ENCODE measurements around the gene PTPRD. TPM values are rescaled to one million over a fixed set of nuclear protein-coding genes. Genes with fewer than 3 reads are reported as not detected.
"Not testable (repeated sequence)": the region's sequence is repeated elsewhere in the genome, so short reads cannot be mapped to it uniquely, and the experiment has no call there.

Gene PTPRD
- total RNA-seq, 1 experiment from 2014 or later: 1.8 TPM

DNA sequence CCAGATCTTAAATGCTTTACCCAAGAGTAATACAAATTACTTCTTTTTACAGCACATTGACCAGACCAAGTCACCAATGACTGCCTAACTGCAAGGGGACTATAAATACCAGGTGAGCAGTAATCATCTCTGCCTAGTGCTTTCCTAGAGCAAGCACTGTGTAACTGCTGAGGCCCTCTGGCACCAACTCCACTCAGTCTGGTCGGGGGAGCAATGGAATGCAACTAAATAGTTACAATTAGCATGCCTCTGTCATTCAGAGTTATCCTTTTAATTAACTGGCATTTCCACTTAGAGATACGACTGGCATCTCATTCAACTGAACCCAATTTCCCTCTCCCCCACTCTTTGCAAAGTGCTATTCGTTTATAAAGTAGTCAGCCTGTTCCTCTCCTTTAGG, 1504.2 kb downstream of the PTPRD start:
- no peaks in the 10 kb centered on the region for H3K27me3 Mint-ChIP-seq (ENCODE audit: unreplicated experiment)
- CTCF ChIA-PET: no interaction called here
- TF ChIP-seq, protein P1, sequence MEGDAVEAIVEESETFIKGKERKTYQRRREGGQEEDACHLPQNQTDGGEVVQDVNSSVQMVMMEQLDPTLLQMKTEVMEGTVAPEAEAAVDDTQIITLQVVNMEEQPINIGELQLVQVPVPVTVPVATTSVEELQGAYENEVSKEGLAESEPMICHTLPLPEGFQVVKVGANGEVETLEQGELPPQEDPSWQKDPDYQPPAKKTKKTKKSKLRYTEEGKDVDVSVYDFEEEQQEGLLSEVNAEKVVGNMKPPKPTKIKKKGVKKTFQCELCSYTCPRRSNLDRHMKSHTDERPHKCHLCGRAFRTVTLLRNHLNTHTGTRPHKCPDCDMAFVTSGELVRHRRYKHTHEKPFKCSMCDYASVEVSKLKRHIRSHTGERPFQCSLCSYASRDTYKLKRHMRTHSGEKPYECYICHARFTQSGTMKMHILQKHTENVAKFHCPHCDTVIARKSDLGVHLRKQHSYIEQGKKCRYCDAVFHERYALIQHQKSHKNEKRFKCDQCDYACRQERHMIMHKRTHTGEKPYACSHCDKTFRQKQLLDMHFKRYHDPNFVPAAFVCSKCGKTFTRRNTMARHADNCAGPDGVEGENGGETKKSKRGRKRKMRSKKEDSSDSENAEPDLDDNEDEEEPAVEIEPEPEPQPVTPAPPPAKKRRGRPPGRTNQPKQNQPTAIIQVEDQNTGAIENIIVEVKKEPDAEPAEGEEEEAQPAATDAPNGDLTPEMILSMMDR (IDR thresholded peaks at IDR 0.05; ENCODE audit: unreplicated experiment): no peak
- DNase-seq: no peak
- no peak overlapping the region for H3K27ac Mint-ChIP-seq (ENCODE audit: unreplicated experiment)
- intact Hi-C loops (cut with micrococcal nuclease; ENCODE audit: unreplicated experiment): loop anchor here (10.0 kb wide), 1 partner anchor 56 kb away; no protein-coding TSS in a partner anchor
- no peak overlapping the region for H3K4me3 Mint-ChIP-seq (ENCODE audit: low read depth, unreplicated experiment)
- H3K9me3 Mint-ChIP-seq (ENCODE audit: low read depth, unreplicated experiment): peaks cover 5% of the 10 kb centered on the region
- BruUV-seq (replicated peaks): no TSS peak
- no peaks in the 10 kb centered on the region for H3K36me3 Mint-ChIP-seq (ENCODE audit: insufficient read depth, unreplicated experiment)
- H3K4me1 Mint-ChIP-seq (ENCODE audit: low read depth, unreplicated experiment): no peaks in the 10 kb centered on the region

DNA sequence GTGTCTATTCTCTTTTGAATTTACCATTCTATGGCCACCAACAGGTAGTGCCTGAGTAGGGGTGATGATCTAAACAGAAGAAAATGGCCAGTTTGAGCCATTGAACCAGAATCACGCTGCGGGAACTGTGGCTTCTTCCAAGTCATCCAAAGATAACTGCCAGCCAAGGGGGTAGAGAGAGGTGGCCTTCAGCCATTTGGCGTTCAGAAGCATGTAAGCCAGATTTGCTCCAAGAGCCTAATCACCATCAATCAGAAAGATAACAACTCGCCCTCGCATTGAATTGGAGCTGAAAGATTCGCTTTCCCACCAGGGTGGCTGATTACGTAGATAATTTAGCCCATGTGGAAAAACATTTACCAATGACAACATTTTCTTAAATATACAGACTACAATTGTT, 1510.5 kb downstream of the PTPRD start:
- Mint-ChIP-seq H3K27me3 (ENCODE audit: unreplicated experiment) (no peaks in the 10 kb centered on the region), H3K36me3 (ENCODE audit: insufficient read depth, unreplicated experiment) (no peaks in the 10 kb centered on the region), H3K27ac (ENCODE audit: unreplicated experiment) (no peak overlapping the region), H3K9me3 (ENCODE audit: low read depth, unreplicated experiment) (no peaks in the 10 kb centered on the region), H3K4me3 (ENCODE audit: low read depth, unreplicated experiment) (no peak overlapping the region), H3K4me1 (ENCODE audit: low read depth, unreplicated experiment) (no peaks in the 10 kb centered on the region)
- CTCF ChIA-PET: no interaction called here
- no peak for DNase-seq
- intact Hi-C loops (cut with micrococcal nuclease; ENCODE audit: unreplicated experiment): loop anchor here (10.0 kb wide), 1 partner anchor 63 kb away; no protein-coding TSS in a partner anchor
- TF ChIP-seq, protein P1 (IDR thresholded peaks at IDR 0.05; ENCODE audit: unreplicated experiment): no peak
- no TSS peak for BruUV-seq (replicated peaks)

DNA sequence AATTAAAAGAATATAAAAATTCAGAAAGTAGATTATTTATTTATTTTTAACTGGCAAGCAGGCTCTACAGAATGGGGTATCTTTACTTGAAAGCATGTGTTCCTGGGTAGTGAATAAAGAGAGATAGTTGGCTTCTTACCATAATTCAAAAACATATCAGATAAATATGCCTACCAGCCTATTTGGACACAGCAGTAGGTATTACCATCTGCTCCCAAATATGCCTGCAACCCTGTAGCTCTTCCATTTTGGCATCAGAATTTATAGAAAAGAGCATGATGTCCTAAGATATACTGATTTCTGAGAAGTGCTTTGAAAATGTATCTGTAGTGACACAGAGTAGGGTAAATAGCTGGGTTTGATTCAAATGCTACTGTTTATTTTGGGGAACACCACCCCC, 1512.7 kb downstream of the PTPRD start:
- intact Hi-C loops (cut with micrococcal nuclease; ENCODE audit: unreplicated experiment): loop anchor here (10.0 kb wide), 1 partner anchor 65 kb away; no protein-coding TSS in a partner anchor
- TF ChIP-seq, protein P1 (IDR thresholded peaks at IDR 0.05; ENCODE audit: unreplicated experiment): no peak
- H3K4me3 Mint-ChIP-seq (ENCODE audit: low read depth, unreplicated experiment): no peak overlapping the region
- H3K27ac Mint-ChIP-seq (ENCODE audit: unreplicated experiment): no peak overlapping the region
- H3K4me1 Mint-ChIP-seq (ENCODE audit: low read depth, unreplicated experiment): no peaks in the 10 kb centered on the region
- CTCF ChIA-PET: no interaction called here
- DNase-seq: no peak
- H3K27me3 Mint-ChIP-seq (ENCODE audit: unreplicated experiment): no peaks in the 10 kb centered on the region
- no peaks in the 10 kb centered on the region for H3K9me3 Mint-ChIP-seq (ENCODE audit: low read depth, unreplicated experiment)
- no peaks in the 10 kb centered on the region for H3K36me3 Mint-ChIP-seq (ENCODE audit: insufficient read depth, unreplicated experiment)
- no TSS peak for BruUV-seq (replicated peaks)

DNA sequence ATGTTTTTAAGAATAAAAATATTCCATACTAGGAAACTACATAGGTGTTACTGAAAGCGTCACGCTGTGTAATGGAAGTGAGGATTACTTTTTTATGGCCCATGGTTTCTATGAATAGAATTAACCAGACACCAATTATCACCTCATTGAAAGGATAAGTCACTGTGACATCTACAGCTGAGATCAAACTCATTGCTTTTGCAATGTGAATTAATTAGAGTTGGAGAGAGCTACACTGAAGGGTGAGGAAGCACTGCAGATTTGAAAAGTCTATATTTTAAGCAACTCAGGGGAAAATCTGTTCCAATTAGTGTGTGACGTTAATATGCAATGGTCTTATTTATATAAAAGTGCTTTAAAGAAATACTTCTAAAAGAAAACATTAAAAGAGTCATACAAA, 1513.2 kb downstream of the PTPRD start:
- DNase-seq: no peak
- no peaks in the 10 kb centered on the region for H3K36me3 Mint-ChIP-seq (ENCODE audit: insufficient read depth, unreplicated experiment)
- TF ChIP-seq, protein P1 (IDR thresholded peaks at IDR 0.05; ENCODE audit: unreplicated experiment): no peak
- H3K4me3 Mint-ChIP-seq (ENCODE audit: low read depth, unreplicated experiment): no peak overlapping the region
- H3K4me1 Mint-ChIP-seq (ENCODE audit: low read depth, unreplicated experiment): no peaks in the 10 kb centered on the region
- no peak overlapping the region for H3K27ac Mint-ChIP-seq (ENCODE audit: unreplicated experiment)
- intact Hi-C loops (cut with micrococcal nuclease; ENCODE audit: unreplicated experiment): loop anchor here (10.0 kb wide), 1 partner anchor 65 kb away; no protein-coding TSS in a partner anchor
- no peaks in the 10 kb centered on the region for H3K9me3 Mint-ChIP-seq (ENCODE audit: low read depth, unreplicated experiment)
- no TSS peak for BruUV-seq (replicated peaks)
- no peaks in the 10 kb centered on the region for H3K27me3 Mint-ChIP-seq (ENCODE audit: unreplicated experiment)
- CTCF ChIA-PET: no interaction called here

DNA sequence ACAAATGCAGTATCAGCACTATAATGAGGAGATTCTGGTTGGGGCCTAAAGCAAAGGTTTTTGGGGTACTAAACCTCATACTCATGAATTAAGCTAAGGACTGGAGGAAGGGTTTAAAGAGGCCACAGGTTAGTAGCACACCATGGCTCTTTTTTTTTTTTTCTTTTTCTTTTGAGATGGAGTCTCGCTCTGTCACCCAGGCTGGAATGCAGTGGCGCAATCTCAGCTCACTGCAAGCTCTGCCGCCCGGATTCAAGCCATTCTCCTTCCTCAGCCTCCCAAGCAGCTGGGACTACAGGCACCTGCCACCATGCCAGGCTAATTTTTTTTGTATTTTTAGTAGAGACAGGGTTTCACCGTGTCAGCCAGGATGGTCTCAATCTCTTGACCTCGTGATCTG, 1515.5 kb downstream of the PTPRD start:
- H3K27me3 Mint-ChIP-seq (ENCODE audit: unreplicated experiment); H3K27ac Mint-ChIP-seq (ENCODE audit: unreplicated experiment); DNase-seq; H3K4me3 Mint-ChIP-seq (ENCODE audit: low read depth, unreplicated experiment); H3K36me3 Mint-ChIP-seq (ENCODE audit: insufficient read depth, unreplicated experiment); H3K4me1 Mint-ChIP-seq (ENCODE audit: low read depth, unreplicated experiment); CTCF ChIA-PET; BruUV-seq (replicated peaks); intact Hi-C loops (cut with micrococcal nuclease; ENCODE audit: unreplicated experiment); H3K9me3 Mint-ChIP-seq (ENCODE audit: low read depth, unreplicated experiment): not testable (repeated sequence)

Data from Calu3 (cell line).